DMS79 treated with DMSO at 0.1 percent for 48 hours (cell line): ENCODE data around the gene STXBP6.

ENCODE experiments used
- DNase-seq: peaks from one replicate; lab custom pipeline; 2025; lab: John Stamatoyannopoulos, UW

STXBP6 gene

DNA sequence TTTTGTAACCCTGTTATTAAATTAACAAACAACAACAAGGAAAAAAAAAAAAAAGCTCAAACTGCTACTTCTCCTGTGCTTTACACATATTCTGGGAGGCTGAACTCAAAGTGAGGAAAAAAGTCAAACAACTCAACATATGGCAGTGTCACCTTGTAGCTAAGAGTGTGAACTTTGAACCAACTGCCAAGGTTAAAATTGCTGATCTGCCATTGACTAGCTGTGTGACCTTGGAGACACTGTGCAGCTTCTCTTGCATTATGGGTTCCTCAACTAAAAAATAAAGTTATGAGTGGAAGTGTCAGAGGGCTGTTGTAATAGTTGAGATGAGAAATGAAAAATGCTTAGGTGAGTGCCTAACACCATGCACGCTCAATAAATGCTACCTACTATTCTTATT, 34.2 kb downstream of the STXBP6 start:
- DNase-seq: no peak

DNA sequence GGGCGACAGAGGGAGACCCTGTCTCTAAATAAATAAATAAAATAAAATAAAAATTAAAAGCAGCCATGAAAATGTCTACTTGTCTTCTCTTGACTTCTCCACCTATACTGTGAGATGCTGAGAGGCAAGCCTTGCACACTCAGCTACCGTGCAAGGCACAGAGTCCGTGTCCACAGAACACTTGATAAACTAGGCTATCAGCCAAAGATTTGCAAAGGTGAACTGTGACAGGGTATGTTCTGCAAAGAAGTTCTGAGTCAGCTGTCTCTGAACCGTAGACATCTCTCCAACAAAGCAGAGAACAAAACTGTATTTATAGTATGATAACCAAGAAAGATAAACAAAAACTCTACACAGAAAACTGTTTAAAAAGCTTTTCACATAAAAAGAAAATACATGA, 35.5 kb downstream of the STXBP6 start:
- peak; percentile 96 for DNase-seq

DNA sequence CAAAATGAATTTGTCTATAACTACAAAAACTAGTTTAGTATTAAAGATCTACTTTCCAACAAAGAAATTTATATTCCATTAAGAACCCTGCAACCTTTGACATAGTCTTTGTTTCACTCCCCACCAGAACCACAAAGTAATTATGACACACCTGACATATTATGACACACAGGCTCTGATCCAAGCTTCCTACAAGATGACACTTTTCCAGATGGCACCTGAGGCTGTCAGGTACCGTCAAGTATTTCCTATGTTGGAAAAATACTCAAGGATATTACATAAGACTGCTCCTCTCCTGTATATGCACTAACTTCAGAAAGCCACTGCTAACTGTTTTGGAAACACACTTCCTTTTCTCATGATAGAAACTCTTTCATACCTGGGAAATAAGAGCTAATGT, 38.9 kb downstream of the STXBP6 start:
- no peak for DNase-seq

DNA sequence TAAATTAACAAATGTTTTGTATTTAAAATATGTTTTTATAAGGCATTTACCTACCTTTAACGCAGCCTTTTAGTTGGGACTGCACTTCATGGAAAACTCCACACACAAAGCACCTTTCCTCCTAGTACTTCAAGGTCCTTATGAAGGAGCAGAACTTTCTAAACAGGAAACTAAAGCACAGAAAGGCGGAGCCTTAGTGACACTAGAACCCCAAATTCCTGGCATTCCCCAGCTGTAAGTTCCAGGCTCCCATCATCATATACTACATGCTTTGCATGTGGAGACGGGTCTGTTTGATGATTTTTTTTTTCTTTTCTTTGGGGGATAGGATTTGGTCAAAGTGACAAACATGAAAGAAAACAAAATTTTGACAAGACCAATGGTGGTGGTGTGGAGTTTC, 39.5 kb downstream of the STXBP6 start:
- DNase-seq: no peak

DNA sequence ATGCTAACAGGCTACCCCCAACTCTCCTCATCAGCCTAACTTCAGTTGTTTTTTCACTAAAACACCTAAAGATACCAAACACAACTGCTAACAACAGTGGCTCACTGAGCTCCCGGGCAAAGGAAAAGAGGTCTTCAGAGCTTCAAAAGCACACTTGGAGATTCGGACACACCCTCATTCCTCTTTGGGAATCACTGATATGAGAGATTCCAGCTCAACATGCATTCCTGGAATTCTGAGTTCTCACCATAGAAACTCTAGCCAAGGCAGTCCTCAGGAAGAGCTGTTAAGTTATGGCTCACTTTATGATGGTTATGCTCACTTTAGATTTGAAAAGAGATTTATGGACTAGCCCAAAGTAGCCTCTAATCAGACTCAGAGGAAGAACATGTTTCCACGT, 40.1 kb downstream of the STXBP6 start:
- DNase-seq: peak; percentile 76

DNA sequence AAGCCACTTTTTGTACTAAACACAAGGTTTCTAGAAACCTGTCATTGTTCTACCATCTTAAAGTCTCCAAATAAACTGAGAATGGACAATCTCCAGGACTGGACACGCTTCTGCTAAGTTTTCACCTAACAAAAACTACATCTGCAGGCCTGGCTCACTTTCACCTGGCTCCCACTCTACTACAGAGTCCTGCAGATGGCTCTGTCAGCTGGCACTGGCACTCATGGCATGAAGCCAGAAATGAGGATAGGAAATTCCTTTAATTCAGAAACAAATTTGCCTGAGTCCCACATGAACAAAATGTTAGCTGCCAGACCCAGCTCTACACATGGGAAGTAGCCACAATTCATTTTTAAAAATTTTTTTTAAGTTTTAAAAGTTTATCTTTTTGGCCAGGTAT, 42.1 kb downstream of the STXBP6 start:
- DNase-seq: peak; percentile 85

DNA sequence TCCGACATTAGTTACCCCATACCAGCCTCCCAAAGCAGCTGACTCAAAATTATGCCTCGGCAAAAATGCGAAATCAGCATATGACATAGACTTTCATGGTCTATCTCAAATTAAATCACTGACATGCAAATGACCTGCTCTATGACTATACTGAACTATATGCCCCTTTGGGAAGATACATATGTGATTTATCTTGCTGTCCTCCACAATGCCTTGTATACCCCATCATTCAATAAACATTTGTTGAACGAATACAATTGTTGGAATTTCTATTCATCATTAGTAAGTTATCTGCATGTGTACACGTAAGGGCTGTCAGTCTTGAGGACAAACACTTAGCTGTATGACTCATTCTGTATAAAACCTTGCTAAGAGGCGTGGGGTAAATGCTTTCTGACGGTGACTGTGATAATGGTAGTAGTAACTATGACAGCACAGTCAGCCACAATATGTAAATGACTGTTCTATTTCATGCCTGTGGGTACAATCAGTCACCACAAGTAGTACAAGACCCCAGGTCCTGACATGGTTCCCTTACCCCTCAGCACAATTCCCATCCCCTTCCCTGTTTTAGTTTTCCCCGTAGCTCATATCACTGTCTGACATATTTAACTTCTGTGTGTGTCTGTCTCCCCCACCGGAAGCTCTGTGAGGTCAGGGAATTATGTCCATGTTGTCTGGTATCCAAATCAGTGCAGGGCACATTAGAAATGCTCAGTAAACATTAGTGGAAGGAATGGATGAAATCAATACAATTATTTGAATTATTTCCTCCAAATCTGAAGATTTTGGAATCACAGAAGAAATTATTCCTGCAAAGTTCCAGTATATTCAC, 42.8 kb downstream of the STXBP6 start:
- DNase-seq: peak; percentile 73

DNA sequence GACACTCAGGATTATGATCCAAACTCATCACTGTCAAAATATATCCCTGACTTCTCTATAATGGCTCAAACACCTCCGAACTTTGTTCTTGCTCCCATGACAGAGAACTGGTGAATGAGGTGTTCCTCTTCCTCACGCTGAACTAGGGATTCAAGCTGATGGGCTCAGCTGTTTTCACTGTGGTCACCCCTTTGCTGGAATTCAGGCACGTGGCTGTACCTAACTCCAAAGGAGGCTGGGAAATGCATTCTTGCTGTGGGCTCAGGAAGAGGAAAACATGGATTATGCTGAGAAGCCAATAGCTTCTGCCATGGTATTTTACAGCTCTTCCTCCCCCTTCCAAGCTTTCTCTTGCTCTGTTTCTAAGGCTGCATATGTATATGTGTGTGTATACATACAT, 43.9 kb downstream of the STXBP6 start:
- no peak for DNase-seq

DNA sequence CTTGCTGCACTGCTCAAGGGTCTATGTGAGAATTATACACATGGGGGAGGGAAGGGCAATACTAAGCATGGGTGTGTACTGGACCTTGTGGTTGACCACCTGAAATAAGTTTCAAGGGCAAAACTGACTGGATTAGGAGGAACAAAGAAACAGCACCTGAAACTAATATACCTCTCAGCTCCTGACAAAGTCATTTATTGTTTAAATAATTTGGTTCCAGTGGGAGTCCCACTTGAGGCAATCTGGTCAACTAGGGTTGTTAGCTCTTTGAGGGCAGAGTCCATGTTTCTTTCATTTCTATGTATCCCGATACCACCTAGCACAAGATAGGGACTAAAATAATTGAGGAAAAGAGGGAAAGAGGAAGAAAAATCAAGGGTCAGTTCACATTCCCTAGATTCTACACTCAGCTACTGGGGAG, 45.5 kb downstream of the STXBP6 start:
- DNase-seq: no peak

DNA sequence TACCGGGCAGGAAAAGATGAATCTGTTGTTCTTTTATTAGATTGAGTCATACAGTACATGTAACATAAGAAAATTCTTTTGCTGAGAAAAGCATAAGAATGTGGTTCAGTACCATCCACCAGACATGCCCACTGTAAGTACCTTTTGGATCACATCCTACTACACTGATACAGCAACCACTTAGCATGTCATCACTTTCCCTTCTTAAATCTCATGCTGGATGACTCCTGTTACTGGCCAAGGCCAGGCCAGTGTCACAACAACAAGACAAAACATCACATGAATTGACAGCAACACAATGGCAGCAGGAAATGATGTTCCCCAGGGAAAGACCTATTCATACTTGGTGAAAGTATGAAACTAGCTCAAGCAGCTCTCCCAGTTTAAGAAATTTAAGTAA, 46.4 kb downstream of the STXBP6 start:
- DNase-seq: no peak

DNA sequence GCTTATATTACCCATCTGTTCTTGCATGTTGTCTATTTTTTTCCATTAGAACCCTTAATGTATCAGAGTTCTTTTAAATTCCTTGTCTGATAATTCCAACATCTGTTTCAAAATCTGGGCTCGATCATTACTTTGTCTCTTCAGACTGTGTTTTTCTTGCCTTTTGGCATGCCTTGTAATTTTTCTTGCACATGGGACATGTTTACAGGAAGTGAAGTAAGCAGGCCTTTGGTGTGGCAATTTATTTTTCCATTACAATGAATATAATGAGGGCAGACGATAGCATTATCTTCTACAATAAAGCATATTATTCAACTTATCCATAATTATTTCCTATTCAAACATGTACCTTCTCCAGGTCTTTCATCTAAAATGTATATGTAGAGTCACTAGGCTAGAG, 48.3 kb downstream of the STXBP6 start:
- no peak for DNase-seq

DNA sequence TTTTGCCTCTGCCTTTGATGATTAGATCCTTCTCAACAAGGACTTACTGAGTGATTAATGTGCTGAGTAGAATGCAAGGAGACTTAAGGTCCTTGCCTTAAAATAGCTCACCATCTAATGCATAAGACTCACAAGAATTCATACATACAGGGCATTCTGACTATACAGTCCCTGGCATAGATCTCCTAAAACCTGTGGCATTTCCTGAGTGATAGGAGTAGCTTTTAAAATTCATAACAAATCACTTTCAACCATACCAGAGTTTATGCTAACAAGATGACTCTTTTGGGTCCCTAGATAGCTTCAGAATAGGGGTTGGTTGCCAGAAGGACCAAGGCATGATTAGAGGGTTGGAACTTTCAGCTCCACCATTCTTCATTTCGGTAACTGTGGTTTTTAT, 48.8 kb downstream of the STXBP6 start:
- DNase-seq: no peak

DNA sequence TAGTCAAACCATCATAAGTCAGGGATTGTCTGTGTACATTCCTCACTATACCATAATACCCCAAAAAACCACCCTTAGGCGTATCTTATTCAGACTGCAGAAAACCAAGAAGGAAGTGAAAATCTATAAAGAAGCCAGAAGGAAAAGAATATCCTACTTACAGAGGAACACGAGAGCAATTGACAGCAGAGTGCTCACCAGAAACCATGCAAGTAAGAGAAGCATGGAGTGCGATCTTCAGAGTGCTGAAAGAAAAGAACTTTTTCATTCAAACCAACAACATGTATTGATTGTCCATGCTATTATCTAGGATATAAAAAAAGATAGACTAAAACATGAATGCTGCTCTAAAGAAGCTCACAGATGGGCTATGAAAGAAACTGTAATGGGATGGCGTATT, 50.8 kb downstream of the STXBP6 start:
- DNase-seq: no peak

DNA sequence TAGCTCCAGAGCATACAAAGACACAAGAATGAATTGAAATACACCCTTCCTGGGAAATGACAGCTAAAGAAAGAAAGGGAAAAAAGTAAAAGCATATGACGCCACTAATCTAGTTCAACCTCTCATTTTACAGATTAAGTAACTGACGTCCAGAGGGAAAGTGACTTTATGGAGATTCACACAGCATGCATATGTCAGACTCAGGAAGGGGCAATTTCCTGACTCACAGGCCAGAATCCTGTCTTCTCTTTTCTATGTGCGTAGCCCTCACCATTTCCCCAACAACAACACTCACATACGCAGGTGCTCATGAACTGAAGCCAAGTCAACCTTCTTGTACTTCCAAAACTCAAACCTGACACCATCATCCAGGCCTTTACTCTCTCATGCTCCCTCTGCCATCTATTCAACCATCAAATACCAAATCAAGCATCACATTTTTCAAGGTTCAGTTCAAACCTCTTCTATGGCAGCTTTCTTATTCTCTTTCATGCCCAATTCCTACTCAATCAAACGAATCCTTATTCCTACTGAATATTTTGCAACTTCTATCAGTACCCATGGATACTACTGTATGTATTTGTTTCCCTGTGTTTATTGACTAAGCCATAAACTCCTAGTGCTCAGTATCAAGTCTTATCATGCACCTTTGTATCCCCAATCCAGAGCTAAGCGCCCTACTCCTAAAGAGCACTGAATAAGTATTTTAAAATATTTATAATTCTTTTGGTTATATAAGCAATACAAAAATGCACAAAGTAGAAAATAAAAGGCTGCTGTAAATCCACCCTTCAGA, 52.8 kb downstream of the STXBP6 start:
- DNase-seq: peak; percentile 100

DNA sequence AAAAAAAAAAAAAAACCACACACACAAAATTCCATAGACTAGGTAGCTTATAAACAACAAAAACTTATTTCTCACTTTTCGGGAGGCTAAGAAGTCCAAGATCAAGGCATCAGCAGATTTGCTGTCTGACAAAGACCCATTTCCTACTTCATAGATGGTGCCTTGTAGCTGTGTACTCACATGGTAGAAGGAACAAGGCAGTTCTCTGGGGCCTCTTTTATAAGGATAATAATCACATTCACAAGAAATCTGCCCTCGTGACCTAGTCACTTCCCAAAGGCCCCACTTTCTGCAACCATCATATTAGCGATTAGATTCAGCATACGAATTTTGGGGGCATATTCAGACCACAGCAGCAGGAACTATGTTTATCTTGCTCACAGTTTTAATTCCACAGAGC, 54.9 kb downstream of the STXBP6 start:
- DNase-seq: no peak

GRCh38 chr14:24993631-24994030, 56.3 kb downstream of the STXBP6 start:
- DNase-seq: no peak

DNA sequence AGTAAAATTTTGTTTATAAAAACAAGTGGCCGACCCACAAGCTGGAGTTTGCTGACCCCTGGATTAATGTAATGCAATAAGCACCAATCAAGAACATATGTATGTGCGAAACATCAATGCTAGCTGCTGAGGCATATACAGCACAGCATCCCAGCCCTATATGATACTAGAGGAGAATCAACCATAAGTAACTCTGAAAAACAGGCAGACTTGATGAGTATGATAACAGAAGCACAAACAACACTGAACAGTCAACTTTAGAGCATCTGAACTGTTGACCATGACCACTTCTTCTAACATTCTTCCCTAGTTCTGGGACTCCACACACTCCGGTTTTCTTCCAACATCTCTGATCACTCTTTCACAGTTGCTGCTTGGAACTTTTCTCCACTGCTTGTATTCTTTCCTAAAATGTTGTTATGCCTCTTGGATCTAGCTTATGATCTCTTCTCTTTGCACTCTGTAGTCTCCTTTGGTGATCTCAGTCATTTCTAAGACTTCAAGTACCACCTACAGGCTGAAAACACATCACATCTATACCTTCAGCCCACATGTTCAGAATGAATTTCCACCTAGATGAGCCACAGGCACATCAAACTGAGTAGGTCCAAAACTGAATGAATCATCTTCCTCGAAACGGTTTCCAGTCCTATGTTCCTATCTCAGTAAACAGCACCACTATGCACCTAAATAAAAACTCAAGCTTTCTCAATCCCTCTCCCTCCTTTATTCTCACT, 57.2 kb downstream of the STXBP6 start:
- no peak for DNase-seq

DNA sequence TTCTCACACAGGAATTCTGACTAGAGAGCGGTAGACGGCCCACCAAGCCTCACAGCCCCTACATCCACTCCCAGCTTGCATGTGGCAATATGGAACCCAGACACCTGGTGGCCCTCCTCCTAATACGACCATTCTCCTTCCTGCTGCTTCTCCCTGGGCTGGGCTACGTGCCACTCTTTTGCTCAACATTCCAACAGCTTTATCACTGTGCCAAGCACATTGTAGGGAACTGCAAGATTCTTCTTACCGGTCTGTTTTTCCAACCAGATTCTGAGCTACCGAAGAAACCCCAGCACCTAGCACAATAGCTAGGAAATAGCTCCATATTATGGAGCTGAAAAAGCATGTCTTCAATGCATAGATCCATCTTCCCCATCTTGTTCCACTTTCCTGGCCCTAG, 58.1 kb downstream of the STXBP6 start:
- no peak for DNase-seq

DNA sequence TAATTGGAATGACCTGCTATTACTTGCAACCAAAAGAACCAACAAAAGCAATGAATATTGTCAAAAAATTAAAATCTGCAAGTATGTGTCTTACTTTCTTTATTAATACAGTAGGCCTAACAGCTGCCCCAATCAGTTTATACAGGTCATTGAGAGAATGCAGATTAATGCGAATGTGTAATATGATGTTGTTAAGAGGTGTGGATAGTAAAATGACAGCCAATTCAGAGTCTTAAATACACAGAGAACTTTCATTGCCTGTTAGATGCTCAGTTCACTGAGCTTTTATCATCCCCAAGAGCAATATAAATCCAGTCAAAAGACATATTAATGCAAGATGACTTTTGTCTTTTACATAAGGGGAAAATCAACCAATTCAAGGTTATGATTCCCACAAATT, 58.7 kb downstream of the STXBP6 start:
- DNase-seq: no peak

DNA sequence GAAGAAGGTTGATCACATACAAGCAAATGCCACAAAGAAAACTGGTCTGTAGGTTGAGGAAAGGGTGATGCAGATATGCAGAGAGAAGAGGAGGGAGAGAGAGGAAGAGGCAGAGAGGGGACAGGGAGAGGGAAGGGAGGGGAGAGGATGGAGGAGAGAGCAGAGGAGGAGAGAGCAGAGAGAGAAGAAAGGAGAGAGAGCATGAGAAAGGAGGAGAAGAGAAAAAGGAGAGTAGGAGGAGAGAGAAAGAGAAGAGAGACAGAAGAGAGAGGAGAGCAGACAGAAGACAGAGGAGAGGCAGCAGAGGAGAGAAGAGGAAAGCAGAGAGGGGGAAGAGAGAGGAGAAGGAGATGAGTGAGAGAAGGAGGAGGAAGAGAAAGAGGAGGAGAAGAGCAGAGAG, 59.2 kb downstream of the STXBP6 start:
- DNase-seq: no peak

- DNase-seq: no peak
Observed at GRCh38 chr14:24990050-24990449, 59.9 kb downstream of the STXBP6 start.

DNA sequence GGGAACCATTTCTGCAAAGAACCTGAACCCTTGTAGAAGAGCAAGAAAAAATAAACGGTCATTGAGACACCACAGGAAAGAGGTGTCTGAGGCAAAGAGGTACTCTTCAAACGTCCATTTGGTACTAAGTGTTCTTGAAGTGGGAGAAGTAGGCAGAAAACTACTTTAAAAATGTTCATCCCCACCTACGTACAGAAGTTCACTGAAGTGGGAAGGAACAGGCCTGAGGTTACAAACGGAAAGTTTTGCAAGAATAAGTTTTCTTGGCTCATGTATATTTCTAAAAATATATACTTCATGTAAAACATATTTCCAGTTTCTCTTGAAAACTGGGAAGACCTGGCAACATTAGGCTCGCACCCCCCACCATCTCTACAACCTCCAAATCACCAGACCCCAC, 61.2 kb downstream of the STXBP6 start:
- peak; percentile 94 for DNase-seq
